SK-N-MC (cell line): ENCODE measurements around the gene CEP68.

ENCODE experiments used
- DNase-seq: peaks from one replicate; pipeline ENCODE4 v3.0.0-alpha.2; 2011; ENCODE audit warnings: low read depth, low spot score
- H3K27ac ChIP-seq: fragments of 200-600 bp; sonication (generic); 2 replicates; pipeline ENCODE4 v1.5.1; 2016; ENCODE audit warnings: mixed run types
- H3K36me3 ChIP-seq: fragments of 200-600 bp; sonication (generic); 2 replicates; pipeline ENCODE4 v1.6.1; 2017; ENCODE audit warnings: antibody characterized with exemption, low read length, mixed read lengths; ENCODE audit not compliant: insufficient read depth
- H3K4me3 ChIP-seq: fragments of 200-600 bp; sonication (generic); 2 replicates; pipeline ENCODE4 v1.5.1; 2016
- H3K9ac ChIP-seq: fragments of 200-600 bp; sonication (generic); 2 replicates; pipeline ENCODE4 v1.8.0; 2017; ENCODE audit warnings: mixed run types, mixed read lengths; ENCODE audit not compliant: insufficient read length
- H3K9me3 ChIP-seq: fragments of 200-600 bp; sonication (generic); 2 replicates; pipeline ENCODE4 v1.6.1; 2017; ENCODE audit warnings: low read depth, mild to moderate bottlenecking, antibody characterized with exemption, low read length, moderate library complexity, mixed read lengths
- EZH2 ChIP-seq: fragments of 200-600 bp; sonication (generic); IDR thresholded peaks from one replicate; pipeline ENCODE4 v1.6.1; 2017; ENCODE audit warnings: antibody characterized with exemption
- FOXP2 ChIP-seq: optimal IDR thresholded peaks from 2 replicates; pipeline ENCODE3; 2011; ENCODE audit warnings: mild to moderate bottlenecking, moderate library complexity; ENCODE audit not compliant: insufficient read depth; ENCODE audit errors: extremely low read length, control extremely low read depth
- POLR2AphosphoS5 ChIP-seq: IDR thresholded peaks from 2 replicates; pipeline ENCODE4 v1.6.1; 2012; ENCODE audit warnings: mild to moderate bottlenecking, low read depth, low read length, borderline replicate concordance

The CEP68 gene

GRCh38 chr2:65039640-65040039 lies 16.6 kb upstream of the CEP68 start:
- DNase-seq: no peak
- H3K27ac ChIP-seq: no peak overlapping the region

GRCh38 chr2:65040400-65041261 lies 15.6 kb upstream of the CEP68 start:
- Histone ChIP-seq H3K9me3 (no peaks in the 10 kb centered on the region), H3K36me3 (no peaks in the 10 kb centered on the region), H3K27ac (no peak overlapping the region), H3K9ac (no peak overlapping the region), H3K4me3 (peak overlapping the region; percentile 41; the same call in 1 of the 2 replicates)
- TF ChIP-seq EZH2: no peak
- TF ChIP-seq FOXP2: peak; percentile 50
- TF ChIP-seq POLR2AphosphoS5: no peak
- no peak for DNase-seq

More at GRCh38 chr2:65039640-65040039, 16.6 kb upstream of the CEP68 start:
- Histone ChIP-seq H3K9ac (no peak overlapping the region), H3K9me3 (no peaks in the 10 kb centered on the region), H3K36me3 (no peaks in the 10 kb centered on the region), H3K4me3 (no peak overlapping the region)
- no peak for TF ChIP-seq FOXP2
- TF ChIP-seq EZH2: no peak

- Histone ChIP-seq H3K9me3 (no peaks in the 10 kb centered on the region), H3K36me3 (no peaks in the 10 kb centered on the region), H3K4me3 (no peak overlapping the region), H3K27ac (no peak overlapping the region), H3K9ac (no peak overlapping the region)
- DNase-seq: no peak
- TF ChIP-seq POLR2AphosphoS5 (no peak), EZH2 (no peak), FOXP2 (no peak)
These were observed 13.2 kb upstream of the CEP68 start for GRCh38 chr2:65043001-65043400.

GRCh38 chr2:65044097-65044735 lies 12.0 kb upstream of the CEP68 start:
- no peaks in the 10 kb centered on the region for H3K36me3 ChIP-seq
- no peaks in the 10 kb centered on the region for H3K9me3 ChIP-seq
- H3K9ac ChIP-seq: no peak overlapping the region
- no peak overlapping the region for H3K27ac ChIP-seq
- H3K4me3 ChIP-seq: no peak overlapping the region
- no peak for DNase-seq
- no peak for TF ChIP-seq FOXP2
- no peak for TF ChIP-seq EZH2
- no peak for TF ChIP-seq POLR2AphosphoS5

- Histone ChIP-seq H3K9ac (no peak overlapping the region), H3K4me3 (no peak overlapping the region), H3K9me3 (no peaks in the 10 kb centered on the region), H3K27ac (no peak overlapping the region), H3K36me3 (no peaks in the 10 kb centered on the region)
- TF ChIP-seq EZH2 (no peak), FOXP2 (no peak), POLR2AphosphoS5 (no peak)
- no peak for DNase-seq
These were observed 10.6 kb upstream of the CEP68 start for GRCh38 chr2:65045651-65046050.

GRCh38 chr2:65046633-65047407 lies 9.4 kb upstream of the CEP68 start:
- Histone ChIP-seq H3K36me3 (no peaks in the 10 kb centered on the region), H3K27ac (no peak overlapping the region), H3K9me3 (no peaks in the 10 kb centered on the region), H3K9ac (no peak overlapping the region), H3K4me3 (no peak overlapping the region)
- TF ChIP-seq EZH2 (no peak), POLR2AphosphoS5 (no peak), FOXP2 (no peak)
- DNase-seq: no peak

- no peak for DNase-seq
- Histone ChIP-seq H3K4me3 (no peak overlapping the region), H3K27ac (no peak overlapping the region), H3K36me3 (no peaks in the 10 kb centered on the region), H3K9ac (no peak overlapping the region), H3K9me3 (no peaks in the 10 kb centered on the region)
- TF ChIP-seq FOXP2: no peak
- TF ChIP-seq POLR2AphosphoS5: no peak
- TF ChIP-seq EZH2: no peak
These were observed 7.1 kb upstream of the CEP68 start for GRCh38 chr2:65049010-65049639.

GRCh38 chr2:65050931-65051330 lies 5.3 kb upstream of the CEP68 start:
- no peak overlapping the region for H3K9ac ChIP-seq
- H3K4me3 ChIP-seq: no peak overlapping the region
- TF ChIP-seq POLR2AphosphoS5 (no peak), FOXP2 (no peak), EZH2 (no peak)
- no peaks in the 10 kb centered on the region for H3K9me3 ChIP-seq
- no peak for DNase-seq
- H3K36me3 ChIP-seq: no peaks in the 10 kb centered on the region
- no peak overlapping the region for H3K27ac ChIP-seq
